K562 (cell line): ENCODE measurements around the gene UMODL1. TPM values are rescaled to one million over a fixed set of nuclear protein-coding genes. Genes with fewer than 3 reads are reported as not detected.

ENCODE experiments used
- ATAC-seq: fragments of 200-7000 bp; cut with Tn5 transposase; 3 replicates; pipeline ENCODE4 v1.9.1; 2020; ENCODE audit warnings: moderate library complexity
- BruUV-seq: library from RNA; stranded (reverse); fragments of 400-500 nt; replicated peaks from 2 replicates; lab custom pipeline; 2021; lab: Mats Ljungman, UMichigan
- CTCF ChIA-PET: fragments of 300-600 bp; formaldehyde crosslinking; extraction: SDS; loops from one replicate; lab custom pipeline; 2021; ENCODE audit warnings: low intra/inter-chr PET ratio; lab: Yijun Ruan, JAX
- POLR2A ChIA-PET: fragments of 300-600, 350-650 bp; sonication (Branson Sonifier 250); formaldehyde crosslinking; extraction: SDS; loops from one replicate; lab custom pipeline; 2021; ENCODE audit warnings: antibody characterized with exemption, inconsistent platforms; lab: Yijun Ruan, JAX
- DNase-seq, 4 experiments: peaks; one replicate each; pipeline versions ENCODE4 v3.0.0 to v3.0.0-alpha.2; 2011 to 2018; ENCODE audit warnings: low spot score in 3 of 4, mixed read lengths in 3 of 4; ENCODE audit errors: extremely low read depth in 1 of 4
- FAIRE-seq: peaks from 2 replicates; lab custom pipeline; 2011; peaks lifted over from hg19 to GRCh38; lab: Jason Lieb, UNC
- H2AFZ ChIP-seq: 2 replicates; pipeline ENCODE4 v1.6.0; 2011; ENCODE audit warnings: low read depth, low read length, control low read depth, inconsistent platforms
- H3K27ac ChIP-seq: fragments of 200-600 bp; 3 replicates; pipeline ENCODE4 v1.8.0; 2011; ENCODE audit warnings: low read depth, mild to moderate bottlenecking, control low read depth, inconsistent platforms, low read length, moderate library complexity, mixed read lengths; ENCODE audit errors: extremely low read depth
- H3K27me3 ChIP-seq, 2 experiments: fragments of 300-600 bp in 1 of 2; 2 replicates in 1 of 2; 3 replicates in 1 of 2; pipeline versions ENCODE4 v1.6.0 to v1.8.0; 2011; ENCODE audit warnings: inconsistent platforms in 2 of 2, low read length in 2 of 2, mild to moderate bottlenecking in 1 of 2, mixed read lengths in 1 of 2, moderate library complexity in 1 of 2; ENCODE audit not compliant: control insufficient read depth in 2 of 2, insufficient read depth in 2 of 2
- H3K36me3 ChIP-seq: fragments of 300-600 bp; 3 replicates; pipeline ENCODE4 v1.8.0; 2011; ENCODE audit warnings: mild to moderate bottlenecking, low read length, inconsistent platforms; ENCODE audit not compliant: control insufficient read depth, insufficient read depth
- H3K4me1 ChIP-seq, 2 experiments: fragments of 200-600 bp in 1 of 2; replicated peaks in 1 of 2; 2 replicates in 1 of 2; 3 replicates in 1 of 2; pipeline versions ENCODE4 v1.5.1 to v1.8.0; 2011; ENCODE audit warnings: inconsistent platforms in 2 of 2, low read length in 2 of 2, mild to moderate bottlenecking in 1 of 2, mixed read lengths in 1 of 2, moderate library complexity in 1 of 2; ENCODE audit not compliant: control insufficient read depth in 2 of 2, insufficient read depth in 2 of 2
- H3K4me2 ChIP-seq: 2 replicates; pipeline ENCODE4 v1.6.1; 2011; ENCODE audit warnings: low read length, control low read depth, inconsistent platforms, mixed read lengths; ENCODE audit not compliant: insufficient read depth
- H3K4me3 ChIP-seq: fragments of 200-600 bp; sonication (generic), shearing (Covaris generic); 2 replicates; pipeline ENCODE4 v1.5.1; 2016; ENCODE audit warnings: control low read depth, inconsistent platforms
- H3K79me2 ChIP-seq: fragments of 200-600 bp; 3 replicates; pipeline ENCODE4 v1.8.0; 2011; ENCODE audit warnings: low read length, inconsistent platforms; ENCODE audit not compliant: control insufficient read depth, insufficient read depth
- H3K9ac ChIP-seq, 2 experiments: 2 replicates each; pipeline versions ENCODE4 v1.6.0 to v1.6.1; 2011; ENCODE audit warnings: low read depth in 2 of 2, low read length in 2 of 2, control low read depth in 1 of 2, inconsistent platforms in 1 of 2, mild to moderate bottlenecking in 1 of 2, mixed read lengths in 1 of 2; ENCODE audit not compliant: insufficient read depth in 1 of 2
- H3K9me1 ChIP-seq: one replicate; pipeline ENCODE4 v1.6.0; 2011; ENCODE audit warnings: inconsistent platforms, mild to moderate bottlenecking, low read length, moderate library complexity; ENCODE audit not compliant: control insufficient read depth, insufficient read depth
- H3K9me3 ChIP-seq: replicated peaks from 2 replicates; pipeline ENCODE4 v1.5.1; 2011; ENCODE audit warnings: low read depth, low read length, inconsistent platforms; ENCODE audit not compliant: control insufficient read depth, insufficient read depth
- H4K20me1 ChIP-seq: replicated peaks from 2 replicates; pipeline ENCODE4 v1.6.1; 2011; ENCODE audit warnings: low read length, inconsistent platforms, mixed read lengths; ENCODE audit not compliant: control insufficient read depth, insufficient read depth
- AFF1 ChIP-seq, 2 experiments: fragments of 450-650 bp; IDR thresholded peaks; 2 replicates each; pipeline ENCODE4 v1.6.1; 2018; ENCODE audit warnings: mild to moderate bottlenecking in 2 of 2, low read depth in 1 of 2; ENCODE audit not compliant: partially characterized antibody in 2 of 2
- FOSL1 ChIP-seq: fragments of 200-800 bp; sonication (Bioruptor generic); conservative IDR thresholded peaks from 2 replicates; pipeline ENCODE4 v1.6.1; 2016; ENCODE audit warnings: missing genetic modification characterization, missing compliant biosample characterization
- JUN ChIP-seq, 2 experiments: sonication (generic) in 1 of 2; formaldehyde crosslinking in 1 of 2; IDR thresholded peaks; 2 replicates each; pipeline versions ENCODE4 v1.6.1 to v1.8.0; 2012 to 2022; ENCODE audit warnings: borderline replicate concordance in 2 of 2, mild to moderate bottlenecking in 2 of 2, improper control_type of control experiment in 1 of 2, low read depth in 1 of 2, low read length in 1 of 2, missing genetic modification reagents in 1 of 2
- JUND ChIP-seq, 2 experiments: IDR thresholded peaks; 2 replicates in 1 of 2; 3 replicates in 1 of 2; pipeline ENCODE4 v1.6.1; 2011; ENCODE audit warnings: borderline replicate concordance in 2 of 2, low read depth in 2 of 2, low read length in 2 of 2, improper control_type of control experiment in 1 of 2, missing biosample characterization in 1 of 2, missing genetic modification characterization in 1 of 2, missing genetic modification reagents in 1 of 2
- MEIS2 ChIP-seq: fragments of 450-650 bp; IDR thresholded peaks from 2 replicates; pipeline ENCODE4 v1.6.1; 2014; ENCODE audit warnings: mild to moderate bottlenecking; ENCODE audit not compliant: partially characterized antibody
- MTA1 ChIP-seq: fragments of 450-650 bp; IDR thresholded peaks from 2 replicates; pipeline ENCODE4 v1.6.1; 2017; ENCODE audit warnings: borderline replicate concordance
- RBM34 ChIP-seq: fragments of 200-400 bp; formaldehyde crosslinking; IDR thresholded peaks from 2 replicates; pipeline ENCODE4 v1.6.1; 2018; ENCODE audit warnings: low read length, borderline replicate concordance; ENCODE audit not compliant: insufficient read depth
- SNRNP70 ChIP-seq: fragments of 200-400 bp; formaldehyde crosslinking; optimal IDR thresholded peaks from 2 replicates; pipeline ENCODE3; 2017; ENCODE audit warnings: low read depth, low read length
- ZEB2 ChIP-seq: fragments of 450-650 bp; IDR thresholded peaks from 2 replicates; pipeline ENCODE4 v1.6.1; 2016
- ZNF764 ChIP-seq: fragments of 250-450 bp; sonication (Bioruptor Pico); IDR thresholded peaks from 2 replicates; pipeline ENCODE4 v1.4.0; 2020; ENCODE audit warnings: low read depth, mild to moderate bottlenecking, moderate library complexity
- WGBS: fragments of 100-300 bp; shearing (Covaris generic); methylation state at CpG from one replicate; pipeline ENCODE4 v1.1.6; 2016; ENCODE audit warnings: low coverage, mixed read lengths; ENCODE audit not compliant: insufficient coverage; ENCODE audit errors: missing lambda C conversion rate; 5-methylcytosine and 5-hydroxymethylcytosine counted together
- in situ Hi-C: fragments of 300-500 bp; cut with MboI; formaldehyde crosslinking; loops from 4 replicates; pipeline ENCODE4 v1.15.0; 2018; ENCODE audit warnings: inconsistent platforms, mixed read lengths
- intact Hi-C: fragments of 100-400 bp; cut with micrococcal nuclease; formaldehyde crosslinking; loops from 2 replicates; pipeline ENCODE4 v1.14.2; 2022
- polyA plus RNA-seq, 8 experiments: library from polyadenylated mRNA; depleted of rRNA in 4 of 8; stranded (reverse) in 5 of 8; unstranded in 3 of 8; fragments of >200 nt; fragmentation: Nextera tagmentation in 2 of 8; fragmentation: Illumina TruSeq in 1 of 8; extraction: Ambion mirVana in 2 of 8; extraction: Trizol in 1 of 8; gene quantifications; 2 replicates each; pipeline versions ENCODE4 v1.2.1 to v1.2.3, GENCODE V29; 2011 to 2014; ENCODE audit warnings: inconsistent platforms in 1 of 8, missing spikeins in 1 of 8
- total RNA-seq, 7 experiments: library from RNA; depleted of rRNA in 6 of 7; stranded (reverse); fragments of >200 nt in 6 of 7; fragmentation: Illumina TruSeq in 2 of 7; extraction: Trizol in 2 of 7; gene quantifications; 2 replicates each; pipeline versions ENCODE4 v1.2.1 to v1.2.3, GENCODE V29; 2011 to 2021; ENCODE audit warnings: low replicate concordance in 1 of 7
- TF ChIP-seq, protein P1 (sequence below), 2 experiments: fragments of 450-650 bp in 1 of 2; sonication (generic) in 1 of 2; formaldehyde crosslinking in 1 of 2; IDR thresholded peaks in 1 of 2; conservative IDR thresholded peaks in 1 of 2; 2 replicates each; pipeline versions ENCODE4 v1.6.1 to v1.8.1; 2016 to 2023; ENCODE audit warnings: mild to moderate bottlenecking in 2 of 2, moderate library complexity in 2 of 2, inconsistent platforms in 1 of 2, missing genetic modification reagents in 1 of 2
- TF ChIP-seq, protein P2 (sequence below): fragments of 450-650 bp; IDR thresholded peaks from 2 replicates; pipeline ENCODE4 v1.7.0; 2016; ENCODE audit warnings: borderline replicate concordance

The UMODL1 gene
- total and polyA plus RNA-seq, 9 of the 15 experiments (the other 6 are each of a cell fraction or from before 2014, with no cell fraction given), result not detected

GRCh38 chr21:42097860-42098454 is 26.8 kb downstream of the UMODL1 start:
- CTCF ChIA-PET, result no interaction called here
- H3K9me1 ChIP-seq, result no peaks in the 10 kb centered on the region
- H4K20me1 ChIP-seq, result peaks cover 2% of the 10 kb centered on the region; the same call in 1 of the 2 replicates
- H3K4me2 ChIP-seq, result no peak overlapping the region
- H3K9me3 ChIP-seq, result no peaks in the 10 kb centered on the region; the same call in 1 of the 2 replicates
- POLR2A ChIA-PET, result interaction anchor here (0.6 kb wide), 1 partner anchor 52 kb away, joined by 3 read pairs; no protein-coding TSS in a partner anchor
- BruUV-seq, result no TSS peak
- no peak overlapping the region for H3K4me3 ChIP-seq
- no peak for FAIRE-seq
- in situ Hi-C loops (no loop called here), intact Hi-C loops (no loop called here)
- no peaks in the 10 kb centered on the region for H3K36me3 ChIP-seq
- H3K4me1 ChIP-seq, result no peaks in the 10 kb centered on the region
- no peak for TF ChIP-seq SNRNP70
- TF ChIP-seq, protein P1, sequence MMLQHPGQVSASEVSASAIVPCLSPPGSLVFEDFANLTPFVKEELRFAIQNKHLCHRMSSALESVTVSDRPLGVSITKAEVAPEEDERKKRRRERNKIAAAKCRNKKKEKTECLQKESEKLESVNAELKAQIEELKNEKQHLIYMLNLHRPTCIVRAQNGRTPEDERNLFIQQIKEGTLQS (IDR thresholded peaks at IDR 0.05), result peak; percentile 66
- TF ChIP-seq, protein P1 (CRISPR knock-in tag; conservative IDR thresholded peaks at IDR 0.05), result no peak
- TF ChIP-seq MEIS2, result peak; percentile 27
- peak; percentile 68 for TF ChIP-seq FOSL1 (tag)
- no peak for TF ChIP-seq AFF1 (IDR thresholded peaks at IDR 0.05; ENCODE audit: low read depth in 1 of 2, partially characterized antibody in 2 of 2)
- TF ChIP-seq, protein P2, sequence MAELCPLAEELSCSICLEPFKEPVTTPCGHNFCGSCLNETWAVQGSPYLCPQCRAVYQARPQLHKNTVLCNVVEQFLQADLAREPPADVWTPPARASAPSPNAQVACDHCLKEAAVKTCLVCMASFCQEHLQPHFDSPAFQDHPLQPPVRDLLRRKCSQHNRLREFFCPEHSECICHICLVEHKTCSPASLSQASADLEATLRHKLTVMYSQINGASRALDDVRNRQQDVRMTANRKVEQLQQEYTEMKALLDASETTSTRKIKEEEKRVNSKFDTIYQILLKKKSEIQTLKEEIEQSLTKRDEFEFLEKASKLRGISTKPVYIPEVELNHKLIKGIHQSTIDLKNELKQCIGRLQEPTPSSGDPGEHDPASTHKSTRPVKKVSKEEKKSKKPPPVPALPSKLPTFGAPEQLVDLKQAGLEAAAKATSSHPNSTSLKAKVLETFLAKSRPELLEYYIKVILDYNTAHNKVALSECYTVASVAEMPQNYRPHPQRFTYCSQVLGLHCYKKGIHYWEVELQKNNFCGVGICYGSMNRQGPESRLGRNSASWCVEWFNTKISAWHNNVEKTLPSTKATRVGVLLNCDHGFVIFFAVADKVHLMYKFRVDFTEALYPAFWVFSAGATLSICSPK, result no peak
- no peak for TF ChIP-seq ZEB2
- TF ChIP-seq ZNF764 (CRISPR knock-in tag), result no peak
- TF ChIP-seq JUND (IDR thresholded peaks at IDR 0.05; ENCODE audit: borderline replicate concordance, low read depth, low read length), result peak; percentile 54; the same call in 1 of the 2 replicates
- TF ChIP-seq JUND (tag; IDR thresholded peaks at IDR 0.05; ENCODE audit: borderline replicate concordance, low read depth, low read length), result peak; percentile 38; the same call in 1 of the 3 replicates
- no peak for TF ChIP-seq RBM34
- TF ChIP-seq MTA1, result no peak
- TF ChIP-seq JUN (IDR thresholded peaks at IDR 0.05; ENCODE audit: borderline replicate concordance, low read depth, low read length), result peak; percentile 52; the same call in 1 of the 2 replicates
- TF ChIP-seq JUN (CRISPR knock-in tag; IDR thresholded peaks at IDR 0.05; ENCODE audit: borderline replicate concordance), result no peak
- WGBS, result 2% methylated on average over 8 of the region's 8 CpGs
- H3K79me2 ChIP-seq, result no peaks in the 10 kb centered on the region
- peaks cover 73 to 74% of the 10 kb centered on the region in 2 experiments for H3K27me3 ChIP-seq
- H3K9ac ChIP-seq, result no peak overlapping the region
- peak in 1 of 4 experiments; percentile 16 for DNase-seq
- H2AFZ ChIP-seq, result no peak overlapping the region
- H3K27ac ChIP-seq, result no peak overlapping the region
- peak; percentile 28; the same call in 1 of the 3 replicates for ATAC-seq
